Inferior parietal cortex (tissue), 1 donor: Measurements from ENCODE around the gene GUCA1A.
A peak's percentile ranks its signal among the peaks of the same experiment; 100 is the strongest.
"Not testable (repeated sequence)": the region's sequence is repeated elsewhere in the genome, so short reads cannot be mapped to it uniquely, and the experiment has no call there.

Experiments used
- DNase-seq: peaks from one replicate; pipeline ENCODE4 v3.0.0-alpha.2; 2016; ENCODE audit errors: extremely low spot score

The GUCA1A gene

GRCh38 chr6:42210551-42210950, 37.4 kb downstream of the GUCA1A start:
- DNase-seq, result no peak

GRCh38 chr6:42211726-42212125, 38.6 kb downstream of the GUCA1A start:
- no peak for DNase-seq

GRCh38 chr6:42212442-42212841, 39.3 kb downstream of the GUCA1A start:
- no peak for DNase-seq

GRCh38 chr6:42216495-42216894, 43.3 kb downstream of the GUCA1A start:
- DNase-seq, result not testable (repeated sequence)

- no peak for DNase-seq
These were observed 44.0 kb downstream of the GUCA1A start for GRCh38 chr6:42217157-42217518.

- peak; percentile 96 for DNase-seq
These were observed 44.6 kb downstream of the GUCA1A start, which contains the start of gene MRPS10 for GRCh38 chr6:42217519-42218367. Gene MRPS10, minus strand, starts transcription at chr6:42217861. Its CDS starts 12 bp downstream, at chr6:42217849.

GRCh38 chr6:42220807-42221206, 47.6 kb downstream of the GUCA1A start:
- DNase-seq, result no peak

- no peak for DNase-seq
These were observed 48.4 kb downstream of the GUCA1A start for GRCh38 chr6:42221546-42221945.

- DNase-seq, result no peak
These were observed 49.3 kb downstream of the GUCA1A start for GRCh38 chr6:42222448-42222847.

GRCh38 chr6:42224222-42225028, 51.3 kb downstream of the GUCA1A start:
- peak; percentile 11 for DNase-seq

- no peak for DNase-seq
These were observed 51.8 kb downstream of the GUCA1A start for GRCh38 chr6:42225029-42225339.

- DNase-seq, result no peak
These were observed 52.3 kb downstream of the GUCA1A start for GRCh38 chr6:42225419-42225818.

GRCh38 chr6:42226161-42226611, 53.0 kb downstream of the GUCA1A start:
- peak; percentile 15 for DNase-seq

- DNase-seq, result no peak
These were observed 53.5 kb downstream of the GUCA1A start for GRCh38 chr6:42226645-42227143.

- DNase-seq, result no peak
These were observed 54.1 kb downstream of the GUCA1A start for GRCh38 chr6:42227173-42227850.

GRCh38 chr6:42228305-42228704, 55.1 kb downstream of the GUCA1A start:
- no peak for DNase-seq
